ENCODE results near the gene PPFIBP2. TPM values are rescaled to one million over a fixed set of nuclear protein-coding genes. Genes with fewer than 3 reads are reported as not detected.

Gene PPFIBP2
- total RNA-seq, 1 experiment from 2014 or later: 5.7 TPM

DNA sequence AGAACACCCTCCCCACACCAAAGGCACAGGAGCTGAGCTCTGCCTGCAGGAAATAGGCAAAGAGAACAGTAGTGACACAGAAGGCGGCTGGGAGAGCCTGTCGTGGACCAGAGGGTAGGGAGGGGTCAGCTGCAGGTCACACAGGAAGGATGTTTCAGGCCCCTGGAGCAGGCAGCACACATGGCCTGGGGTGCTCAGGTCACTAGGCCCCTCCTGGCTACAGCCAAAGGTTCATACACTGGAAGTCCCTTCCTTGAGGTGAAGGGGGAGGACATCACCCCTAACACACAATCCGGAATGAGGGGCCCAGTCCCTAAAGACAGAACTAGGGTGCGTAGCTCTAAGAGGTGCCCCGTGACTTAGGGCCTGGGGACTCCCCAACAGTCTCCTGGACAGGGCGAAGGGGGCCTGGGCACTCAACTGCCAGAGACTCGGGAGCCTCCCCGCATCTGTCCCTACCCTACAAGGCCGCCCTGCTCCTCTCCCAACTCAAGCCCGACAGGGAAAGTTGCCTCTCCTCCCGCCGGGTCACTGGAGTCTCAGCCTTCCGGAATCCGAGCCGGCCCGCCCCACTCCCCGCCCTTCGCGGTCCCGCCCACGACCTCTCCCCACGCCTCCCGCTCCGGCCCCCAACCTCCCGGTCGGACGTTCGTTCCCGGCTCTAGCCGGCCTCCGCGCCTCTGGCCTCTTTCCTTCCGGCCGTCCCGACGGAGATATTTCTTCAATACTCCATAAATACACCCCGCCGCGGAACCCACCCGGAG lies 159.3 kb downstream of the PPFIBP2 start, which contains the start of gene CYB5R2:
Gene CYB5R2 (minus strand): TSS at position 541 of the 764 bp plus-strand sequence. CDS start 675 bp downstream, outside the sequence.
- no peak for DNase-seq (ENCODE audit: low spot score)
- intact Hi-C loops (cut with micrococcal nuclease; ENCODE audit: unreplicated experiment): loop anchor here (5.0 kb wide), 1 partner anchor 1286 kb away; no protein-coding TSS in a partner anchor
- ChIA-PET POLR2A (ENCODE audit: low non-redundant PET) (no interaction called here), CTCF (no interaction called here)
- TF ChIP-seq, protein P1, sequence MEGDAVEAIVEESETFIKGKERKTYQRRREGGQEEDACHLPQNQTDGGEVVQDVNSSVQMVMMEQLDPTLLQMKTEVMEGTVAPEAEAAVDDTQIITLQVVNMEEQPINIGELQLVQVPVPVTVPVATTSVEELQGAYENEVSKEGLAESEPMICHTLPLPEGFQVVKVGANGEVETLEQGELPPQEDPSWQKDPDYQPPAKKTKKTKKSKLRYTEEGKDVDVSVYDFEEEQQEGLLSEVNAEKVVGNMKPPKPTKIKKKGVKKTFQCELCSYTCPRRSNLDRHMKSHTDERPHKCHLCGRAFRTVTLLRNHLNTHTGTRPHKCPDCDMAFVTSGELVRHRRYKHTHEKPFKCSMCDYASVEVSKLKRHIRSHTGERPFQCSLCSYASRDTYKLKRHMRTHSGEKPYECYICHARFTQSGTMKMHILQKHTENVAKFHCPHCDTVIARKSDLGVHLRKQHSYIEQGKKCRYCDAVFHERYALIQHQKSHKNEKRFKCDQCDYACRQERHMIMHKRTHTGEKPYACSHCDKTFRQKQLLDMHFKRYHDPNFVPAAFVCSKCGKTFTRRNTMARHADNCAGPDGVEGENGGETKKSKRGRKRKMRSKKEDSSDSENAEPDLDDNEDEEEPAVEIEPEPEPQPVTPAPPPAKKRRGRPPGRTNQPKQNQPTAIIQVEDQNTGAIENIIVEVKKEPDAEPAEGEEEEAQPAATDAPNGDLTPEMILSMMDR (conservative IDR thresholded peaks at IDR 0.05; ENCODE audit: low read depth, low read length): no peak
- TF ChIP-seq EZH2 (IDR thresholded peaks at IDR 0.05; ENCODE audit: borderline replicate concordance, low read depth, low read length, poor library complexity, severe bottlenecking): no peak
- Histone ChIP-seq H3K27me3 (replicated peaks; ENCODE audit: insufficient read depth, low read depth, low read length, poor library complexity) (peaks cover 22% of the 10 kb centered on the region), H3K4me1 (ENCODE audit: insufficient read depth, low read length, poor library complexity, severe bottlenecking) (no peaks in the 10 kb centered on the region), H3K27ac (ENCODE audit: low read depth, low read length, poor library complexity, severe bottlenecking) (no peak within 1 kb of the TSS), H3K36me3 (ENCODE audit: insufficient read depth, low read length, poor library complexity, severe bottlenecking) (no peaks in the 10 kb centered on the region), H3K4me3 (ENCODE audit: low read depth, low read length, poor library complexity, severe bottlenecking) (peak within 1 kb of the TSS; percentile 17), H3K9me3 (ENCODE audit: low read depth, low read length, poor library complexity, severe bottlenecking) (no peaks in the 10 kb centered on the region)
- BruUV-seq (replicated peaks): no TSS peak

DNA sequence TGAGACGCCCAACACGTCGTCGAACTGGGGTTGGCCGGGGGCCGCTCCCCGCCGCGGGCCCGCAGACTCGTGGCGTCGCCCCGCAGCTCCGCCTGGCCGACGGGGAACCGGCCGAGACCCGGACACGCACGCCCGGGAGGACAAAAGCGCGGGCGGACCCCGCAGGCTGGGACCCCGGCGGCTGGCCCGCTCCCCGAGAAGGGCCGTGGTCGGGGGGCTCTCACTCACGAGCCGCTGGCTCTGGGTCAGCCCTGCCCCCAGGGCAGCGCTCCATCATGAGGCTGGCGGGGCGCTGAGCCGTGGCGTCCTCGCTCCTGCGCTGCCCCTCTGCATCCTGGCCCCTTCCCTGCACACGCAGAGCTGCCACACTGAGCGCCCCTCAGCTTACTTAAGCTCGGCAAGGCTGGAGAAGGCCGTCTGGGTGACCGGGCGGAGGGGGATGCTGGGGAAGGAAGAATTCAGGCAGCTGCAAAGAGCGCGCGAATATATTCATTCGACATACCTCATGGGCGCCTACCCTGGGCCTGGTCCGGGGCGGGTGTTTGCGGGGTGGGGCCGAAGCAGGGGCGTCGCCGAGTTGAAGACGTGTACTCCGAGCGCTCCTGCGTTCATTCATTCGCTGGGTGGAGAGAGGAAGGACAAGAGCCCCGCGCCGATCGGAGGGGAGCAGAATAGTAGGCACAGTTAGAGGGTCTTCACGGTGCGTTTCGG lies 160.1 kb downstream of the PPFIBP2 start:
- intact Hi-C loops (cut with micrococcal nuclease; ENCODE audit: unreplicated experiment): loop anchor here (5.0 kb wide), 1 partner anchor 1287 kb away; no protein-coding TSS in a partner anchor
- Histone ChIP-seq H3K36me3 (ENCODE audit: insufficient read depth, low read length, poor library complexity, severe bottlenecking) (no peaks in the 10 kb centered on the region), H3K27me3 (replicated peaks; ENCODE audit: insufficient read depth, low read depth, low read length, poor library complexity) (peaks cover 22% of the 10 kb centered on the region), H3K9me3 (ENCODE audit: low read depth, low read length, poor library complexity, severe bottlenecking) (no peaks in the 10 kb centered on the region), H3K27ac (ENCODE audit: low read depth, low read length, poor library complexity, severe bottlenecking) (no peak overlapping the region), H3K4me1 (ENCODE audit: insufficient read depth, low read length, poor library complexity, severe bottlenecking) (peaks cover 3% of the 10 kb centered on the region), H3K4me3 (ENCODE audit: low read depth, low read length, poor library complexity, severe bottlenecking) (peak overlapping the region; percentile 17)
- BruUV-seq (replicated peaks): no TSS peak
- no peak for DNase-seq (ENCODE audit: low spot score)
- TF ChIP-seq EZH2 (IDR thresholded peaks at IDR 0.05; ENCODE audit: borderline replicate concordance, low read depth, low read length, poor library complexity, severe bottlenecking): peak; percentile 73
- TF ChIP-seq, protein P1 (conservative IDR thresholded peaks at IDR 0.05; ENCODE audit: low read depth, low read length): no peak
- ChIA-PET CTCF (no interaction called here), POLR2A (ENCODE audit: low non-redundant PET) (no interaction called here)

DNA sequence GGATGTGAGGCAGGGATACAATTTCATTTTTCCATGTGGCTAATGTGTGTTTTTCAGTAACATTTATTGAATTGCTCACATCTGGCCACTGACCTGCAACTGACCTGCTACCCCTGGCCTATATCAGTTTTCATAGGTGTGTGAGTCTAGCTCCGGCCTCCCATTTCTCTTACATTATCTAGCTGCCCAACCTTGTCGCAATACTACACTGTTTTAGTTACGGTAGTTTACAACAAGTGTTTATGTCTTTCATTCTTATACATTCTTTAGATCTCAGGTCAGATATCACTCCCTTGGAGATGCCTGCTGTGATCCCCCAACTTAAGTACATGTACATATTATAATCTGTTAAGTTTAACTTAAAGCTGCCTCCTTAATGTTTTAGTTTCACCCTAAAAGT lies 161.8 kb downstream of the PPFIBP2 start:
- Histone ChIP-seq H3K27me3 (replicated peaks; ENCODE audit: insufficient read depth, low read depth, low read length, poor library complexity) (peaks cover 22% of the 10 kb centered on the region), H3K36me3 (ENCODE audit: insufficient read depth, low read length, poor library complexity, severe bottlenecking) (no peaks in the 10 kb centered on the region), H3K9me3 (ENCODE audit: low read depth, low read length, poor library complexity, severe bottlenecking) (no peaks in the 10 kb centered on the region), H3K27ac (ENCODE audit: low read depth, low read length, poor library complexity, severe bottlenecking) (no peak overlapping the region), H3K4me3 (ENCODE audit: low read depth, low read length, poor library complexity, severe bottlenecking) (no peak overlapping the region), H3K4me1 (ENCODE audit: insufficient read depth, low read length, poor library complexity, severe bottlenecking) (peaks cover 4% of the 10 kb centered on the region)
- TF ChIP-seq, protein P1 (conservative IDR thresholded peaks at IDR 0.05; ENCODE audit: low read depth, low read length): no peak
- TF ChIP-seq EZH2 (IDR thresholded peaks at IDR 0.05; ENCODE audit: borderline replicate concordance, low read depth, low read length, poor library complexity, severe bottlenecking): no peak
- BruUV-seq (replicated peaks): no TSS peak
- ChIA-PET CTCF (no interaction called here), POLR2A (ENCODE audit: low non-redundant PET) (no interaction called here)
- DNase-seq (ENCODE audit: low spot score): no peak
- intact Hi-C loops (cut with micrococcal nuclease; ENCODE audit: unreplicated experiment): no loop called here
